AG04450 (cell line): ENCODE results near the gene ULK2. TPM values are rescaled to one million over a fixed set of nuclear protein-coding genes. Genes with fewer than 3 reads are reported as not detected.

ENCODE experiments used
- CTCF ChIA-PET: fragments of 300-600, 350-600 bp; formaldehyde crosslinking; extraction: SDS; loops from one replicate; lab custom pipeline; 2022; ENCODE audit warnings: antibody characterized with exemption, inconsistent platforms; lab: Charles Lee
- POLR2A ChIA-PET: fragments of 350-600 bp; formaldehyde crosslinking; extraction: SDS; loops from one replicate; lab custom pipeline; 2021; ENCODE audit warnings: antibody characterized with exemption, inconsistent platforms; lab: Yijun Ruan, JAX
- DNase-seq: peaks from one replicate; pipeline ENCODE4 v3.0.0-alpha.2; 2011; ENCODE audit warnings: low read depth, low spot score
- H3K27ac ChIP-seq: one replicate; pipeline ENCODE4 v1.5.1; 2012; ENCODE audit warnings: low read depth, low read length, control low read depth
- H3K27me3 ChIP-seq: one replicate; pipeline ENCODE4 v1.6.0; 2012; ENCODE audit warnings: low read length; ENCODE audit not compliant: control insufficient read depth, insufficient read depth
- H3K4me3 ChIP-seq: 2 replicates; pipeline ENCODE4 v1.5.1; 2011; ENCODE audit warnings: mild to moderate bottlenecking, low read depth, low read length, control low read depth
- H3K9me3 ChIP-seq: 2 replicates; pipeline ENCODE4 v1.5.1; 2012; ENCODE audit warnings: low read length; ENCODE audit not compliant: control insufficient read depth, insufficient read depth
- polyA plus RNA-seq: library from polyadenylated mRNA; depleted of rRNA; stranded (reverse); fragments of >200 nt; gene quantifications from 2 replicates; pipeline ENCODE4 v1.2.3, GENCODE V29; 2011
- TF ChIP-seq, protein P1 (sequence below): IDR thresholded peaks from 2 replicates; pipeline ENCODE4 v1.5.1; 2011; ENCODE audit warnings: low read depth, low read length, control low read depth, inconsistent platforms

ULK2 gene
- polyA plus RNA-seq, 1 experiment: 33.9 TPM

DNA sequence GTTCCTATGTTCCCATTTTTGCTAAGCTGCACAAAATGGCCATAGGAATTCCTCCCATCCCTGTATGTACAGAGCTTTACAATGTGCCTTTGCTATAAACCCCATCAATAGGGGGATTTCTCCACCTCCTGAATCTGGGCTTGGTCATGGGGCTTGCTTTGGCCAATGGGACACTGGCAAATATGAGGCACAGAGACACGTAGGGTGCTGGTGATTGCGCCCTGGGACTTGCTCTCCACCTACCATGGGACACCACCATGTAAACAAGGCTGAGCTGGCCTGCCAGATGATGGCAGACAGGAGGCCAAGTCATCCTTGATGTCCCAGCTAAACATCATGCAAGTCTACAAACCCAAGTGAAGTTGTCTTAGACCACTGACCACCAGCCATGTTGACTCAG lies 104.3 kb downstream of the ULK2 start:
- POLR2A ChIA-PET: interaction anchor here (1.9 kb wide), 1 partner anchor 401 kb away, joined by 11 read pairs; the partner anchor contains the start of gene B9D1
- Histone ChIP-seq H3K27ac (no peak overlapping the region), H3K4me3 (no peak overlapping the region), H3K27me3 (peaks cover 20% of the 10 kb centered on the region), H3K9me3 (no peaks in the 10 kb centered on the region)
- CTCF ChIA-PET: interaction anchor here (0.9 to 9.9 kb wide), 14 partner anchors 10 to 409 kb away, joined by 3 to 174 read pairs (median 8); partner anchors contain the start of genes ALDH3A2 and B9D1
- no peak for DNase-seq
- TF ChIP-seq, protein P1, sequence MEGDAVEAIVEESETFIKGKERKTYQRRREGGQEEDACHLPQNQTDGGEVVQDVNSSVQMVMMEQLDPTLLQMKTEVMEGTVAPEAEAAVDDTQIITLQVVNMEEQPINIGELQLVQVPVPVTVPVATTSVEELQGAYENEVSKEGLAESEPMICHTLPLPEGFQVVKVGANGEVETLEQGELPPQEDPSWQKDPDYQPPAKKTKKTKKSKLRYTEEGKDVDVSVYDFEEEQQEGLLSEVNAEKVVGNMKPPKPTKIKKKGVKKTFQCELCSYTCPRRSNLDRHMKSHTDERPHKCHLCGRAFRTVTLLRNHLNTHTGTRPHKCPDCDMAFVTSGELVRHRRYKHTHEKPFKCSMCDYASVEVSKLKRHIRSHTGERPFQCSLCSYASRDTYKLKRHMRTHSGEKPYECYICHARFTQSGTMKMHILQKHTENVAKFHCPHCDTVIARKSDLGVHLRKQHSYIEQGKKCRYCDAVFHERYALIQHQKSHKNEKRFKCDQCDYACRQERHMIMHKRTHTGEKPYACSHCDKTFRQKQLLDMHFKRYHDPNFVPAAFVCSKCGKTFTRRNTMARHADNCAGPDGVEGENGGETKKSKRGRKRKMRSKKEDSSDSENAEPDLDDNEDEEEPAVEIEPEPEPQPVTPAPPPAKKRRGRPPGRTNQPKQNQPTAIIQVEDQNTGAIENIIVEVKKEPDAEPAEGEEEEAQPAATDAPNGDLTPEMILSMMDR: no peak

DNA sequence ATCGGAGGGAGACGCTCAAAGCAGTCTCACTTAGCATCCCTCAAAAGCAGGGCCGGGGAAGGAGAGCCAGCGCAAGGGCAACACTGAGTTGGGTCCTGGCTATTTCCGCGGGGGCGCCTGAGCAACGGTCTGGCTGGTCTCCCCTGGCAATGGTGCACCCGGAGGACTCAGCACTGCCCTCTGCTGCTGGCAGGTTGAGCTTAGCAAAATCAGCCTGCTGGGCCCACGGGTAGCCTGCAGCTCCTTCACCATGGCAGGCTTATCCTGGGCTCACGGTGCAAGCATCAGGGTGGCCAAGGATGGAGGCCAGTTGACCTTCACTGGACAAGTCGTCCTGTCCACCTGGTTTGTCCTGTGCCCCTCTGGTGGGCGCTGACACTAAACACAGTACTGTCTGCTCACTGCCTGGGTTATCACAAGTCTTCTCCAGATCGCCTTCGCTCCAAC lies 105.2 kb downstream of the ULK2 start:
- ChIA-PET CTCF (interaction anchor here (0.6 to 9.9 kb wide), 34 partner anchors 9 to 523 kb away, joined by 3 to 174 read pairs (median 4); partner anchors contain the start of genes ALDH3A2 and B9D1), POLR2A (interaction anchor here (1.0 to 1.9 kb wide), 2 partner anchors 114 to 400 kb away, joined by 4 to 11 read pairs; partner anchors contain the start of genes ALDH3A2 and B9D1)
- H3K27me3 ChIP-seq: peaks cover 24% of the 10 kb centered on the region
- H3K4me3 ChIP-seq: no peak overlapping the region
- no peaks in the 10 kb centered on the region; the same call in 1 of the 2 replicates for H3K9me3 ChIP-seq
- TF ChIP-seq, protein P1: peak; percentile 89
- DNase-seq: no peak
- no peak overlapping the region for H3K27ac ChIP-seq

DNA sequence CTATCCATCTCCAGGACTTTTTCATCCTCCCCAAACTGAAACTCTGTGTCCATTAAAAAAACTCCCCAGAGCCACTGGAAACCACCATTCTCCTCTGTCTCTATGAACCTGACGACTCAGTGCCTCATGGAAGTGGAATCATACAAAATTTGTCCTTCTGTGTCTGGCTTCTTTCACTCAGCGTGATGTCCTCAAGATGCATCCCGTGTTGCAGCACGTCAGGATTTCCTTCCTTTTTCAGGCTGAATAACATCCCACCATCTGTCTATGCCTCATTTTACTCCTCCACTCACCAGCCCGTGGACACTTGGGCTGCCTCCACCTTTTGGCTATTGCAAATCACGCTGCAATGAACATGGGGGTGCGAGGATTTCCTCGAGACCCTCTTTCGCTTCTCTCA lies 107.0 kb downstream of the ULK2 start:
- no peak overlapping the region for H3K4me3 ChIP-seq
- POLR2A ChIA-PET: no interaction called here
- no peak overlapping the region for H3K27ac ChIP-seq
- no peak for DNase-seq
- CTCF ChIA-PET: interaction anchor here (0.6 to 9.9 kb wide), 5 partner anchors 9 to 398 kb away, joined by 3 to 174 read pairs (median 4); partner anchors contain the start of gene B9D1
- H3K9me3 ChIP-seq: no peaks in the 10 kb centered on the region; the same call in 1 of the 2 replicates
- H3K27me3 ChIP-seq: peaks cover 28% of the 10 kb centered on the region
- TF ChIP-seq, protein P1: no peak

DNA sequence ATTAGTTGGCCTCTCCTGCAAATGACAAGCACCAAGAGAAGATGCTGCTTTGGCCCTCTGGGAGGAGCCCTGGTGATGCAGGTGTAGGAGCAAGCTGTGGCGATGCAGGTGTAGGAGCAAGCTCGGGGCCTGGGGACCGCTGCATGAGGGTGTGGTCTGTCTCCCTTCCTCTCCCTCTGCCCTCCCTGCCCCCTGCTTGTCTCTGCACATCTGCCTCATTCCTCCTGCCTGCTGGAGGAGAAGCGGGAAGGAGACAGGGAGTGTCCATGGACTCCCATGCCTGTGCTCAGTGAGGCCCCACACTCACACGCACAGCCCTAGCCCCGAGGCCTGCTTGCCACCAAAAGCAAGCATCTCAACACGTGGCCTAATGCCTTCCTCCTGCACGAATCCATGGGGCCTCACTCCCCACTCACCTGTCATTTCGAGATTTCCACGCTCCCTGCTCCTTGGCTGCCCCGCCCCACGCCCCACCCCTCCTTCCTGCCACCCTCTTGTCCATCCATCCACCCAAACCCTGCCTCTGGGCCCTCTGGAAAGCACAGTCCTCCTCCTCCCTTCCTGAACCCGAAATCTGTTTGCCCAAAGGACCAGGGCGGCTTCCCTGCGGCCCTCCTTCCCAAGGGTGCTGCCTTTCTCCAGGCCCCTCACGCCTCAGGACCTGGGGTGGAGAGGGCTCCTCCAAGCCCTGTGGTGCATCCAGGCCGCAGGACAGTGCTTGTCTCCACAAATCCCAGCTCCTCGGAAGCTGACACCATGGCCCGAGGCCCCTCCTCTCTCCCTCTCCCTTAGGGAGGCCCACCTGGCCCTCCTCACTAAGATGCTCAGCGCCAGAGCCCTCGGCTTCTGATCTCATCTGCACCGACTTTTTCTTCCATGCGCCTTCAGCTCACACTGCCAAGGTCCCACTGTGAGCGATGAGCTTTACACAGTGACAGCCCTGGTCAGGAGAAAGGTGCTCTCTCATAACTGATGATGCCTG lies 107.9 kb downstream of the ULK2 start:
- Histone ChIP-seq H3K9me3 (no peaks in the 10 kb centered on the region; the same call in 1 of the 2 replicates), H3K27ac (no peak overlapping the region), H3K4me3 (no peak overlapping the region), H3K27me3 (peaks cover 31% of the 10 kb centered on the region)
- ChIA-PET CTCF (interaction anchor here (0.9 to 9.9 kb wide), 4 partner anchors 15 to 397 kb away, joined by 3 to 174 read pairs (median 4); partner anchors contain the start of gene B9D1), POLR2A (no interaction called here)
- no peak for DNase-seq
- TF ChIP-seq, protein P1: no peak
